MCF 10A (cell line): Measurements from ENCODE around the gene ARMC9. TPM values are rescaled to one million over a fixed set of nuclear protein-coding genes. Genes with fewer than 3 reads are reported as not detected.

Experiments used
- BruUV-seq: library from RNA; stranded (reverse); fragments of 400-500 nt; replicated peaks from 2 replicates; lab custom pipeline; 2021; lab: Mats Ljungman, UMichigan
- CTCF ChIA-PET: fragments of 300-600 bp; sonication (Branson Sonifier 250); formaldehyde crosslinking; extraction: SDS; loops from one replicate; lab custom pipeline; 2021; ENCODE audit warnings: antibody characterized with exemption, inconsistent platforms; lab: Yijun Ruan, JAX
- POLR2A ChIA-PET: fragments of 300-600, 350-650 bp; sonication (Branson Sonifier 250); formaldehyde crosslinking; extraction: SDS; loops from one replicate; lab custom pipeline; 2020; ENCODE audit warnings: antibody characterized with exemption, inconsistent platforms; lab: Yijun Ruan, JAX
- DNase-seq: peaks from one replicate; pipeline ENCODE4 v3.0.0-alpha.2; 2018; ENCODE audit not compliant: unreplicated experiment
- H3K27ac Mint-ChIP-seq: one replicate; pipeline ENCODE4 v1.8.0; 2022; ENCODE audit warnings: mild to moderate bottlenecking, low read depth, mixed read lengths; ENCODE audit not compliant: unreplicated experiment
- H3K27me3 Mint-ChIP-seq: one replicate; pipeline ENCODE4 v1.8.0; 2022; ENCODE audit warnings: mixed read lengths; ENCODE audit not compliant: insufficient read depth, unreplicated experiment
- H3K36me3 Mint-ChIP-seq: one replicate; pipeline ENCODE4 v1.8.0; 2022; ENCODE audit warnings: mild to moderate bottlenecking, moderate library complexity, mixed read lengths; ENCODE audit not compliant: insufficient read depth, unreplicated experiment
- H3K4me1 Mint-ChIP-seq: one replicate; pipeline ENCODE4 v1.8.0; 2022; ENCODE audit warnings: mixed read lengths; ENCODE audit not compliant: insufficient read depth, unreplicated experiment
- H3K4me3 Mint-ChIP-seq: one replicate; pipeline ENCODE4 v1.8.0; 2022; ENCODE audit warnings: mild to moderate bottlenecking, moderate library complexity, mixed read lengths; ENCODE audit not compliant: unreplicated experiment
- H3K9me3 Mint-ChIP-seq: one replicate; pipeline ENCODE4 v1.8.0; 2022; ENCODE audit warnings: mixed read lengths; ENCODE audit not compliant: unreplicated experiment
- intact Hi-C: fragments of 100-400 bp; cut with micrococcal nuclease; formaldehyde crosslinking; loops from 2 replicates; pipeline ENCODE4 v1.14.1; 2022
- total RNA-seq: library from RNA; stranded (reverse); gene quantifications from 2 replicates; pipeline ENCODE4 v1.2.3, GENCODE V29; 2022
- TF ChIP-seq, protein P1 (sequence below): fragments of 200-600 bp; IDR thresholded peaks from one replicate; pipeline ENCODE4 v1.8.0; 2022; ENCODE audit warnings: antibody characterized with exemption, mild to moderate bottlenecking; ENCODE audit not compliant: unreplicated experiment

Gene ARMC9
- total RNA-seq, 1 experiment from 2014 or later = 16.5 TPM

DNA sequence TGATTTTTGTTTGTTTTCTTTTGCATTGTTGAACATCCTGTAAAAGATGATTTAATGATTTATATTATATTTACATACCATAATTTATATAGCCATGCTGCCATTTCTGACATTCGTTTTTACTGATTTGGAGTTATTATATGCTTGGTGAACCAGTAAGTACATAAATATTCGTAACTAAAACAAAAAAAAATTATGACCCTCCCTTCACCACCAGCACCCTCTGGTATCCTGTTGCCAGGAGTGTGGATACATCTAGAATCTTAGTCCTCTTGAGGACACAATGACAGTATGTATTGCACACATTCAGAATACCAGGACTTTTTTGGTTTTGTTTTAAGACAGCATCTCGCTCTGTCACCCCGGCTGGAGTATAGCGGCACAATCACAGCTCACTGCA, 153.2 kb downstream of the ARMC9 start:
- Mint-ChIP-seq H3K4me3 (no peak overlapping the region), H3K36me3 (peaks cover 6% of the 10 kb centered on the region), H3K4me1 (peaks cover 9% of the 10 kb centered on the region), H3K27me3 (no peaks in the 10 kb centered on the region), H3K9me3 (no peaks in the 10 kb centered on the region), H3K27ac (no peak overlapping the region)
- TF ChIP-seq, protein P1, sequence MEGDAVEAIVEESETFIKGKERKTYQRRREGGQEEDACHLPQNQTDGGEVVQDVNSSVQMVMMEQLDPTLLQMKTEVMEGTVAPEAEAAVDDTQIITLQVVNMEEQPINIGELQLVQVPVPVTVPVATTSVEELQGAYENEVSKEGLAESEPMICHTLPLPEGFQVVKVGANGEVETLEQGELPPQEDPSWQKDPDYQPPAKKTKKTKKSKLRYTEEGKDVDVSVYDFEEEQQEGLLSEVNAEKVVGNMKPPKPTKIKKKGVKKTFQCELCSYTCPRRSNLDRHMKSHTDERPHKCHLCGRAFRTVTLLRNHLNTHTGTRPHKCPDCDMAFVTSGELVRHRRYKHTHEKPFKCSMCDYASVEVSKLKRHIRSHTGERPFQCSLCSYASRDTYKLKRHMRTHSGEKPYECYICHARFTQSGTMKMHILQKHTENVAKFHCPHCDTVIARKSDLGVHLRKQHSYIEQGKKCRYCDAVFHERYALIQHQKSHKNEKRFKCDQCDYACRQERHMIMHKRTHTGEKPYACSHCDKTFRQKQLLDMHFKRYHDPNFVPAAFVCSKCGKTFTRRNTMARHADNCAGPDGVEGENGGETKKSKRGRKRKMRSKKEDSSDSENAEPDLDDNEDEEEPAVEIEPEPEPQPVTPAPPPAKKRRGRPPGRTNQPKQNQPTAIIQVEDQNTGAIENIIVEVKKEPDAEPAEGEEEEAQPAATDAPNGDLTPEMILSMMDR = no peak
- POLR2A ChIA-PET = no interaction called here
- CTCF ChIA-PET = no interaction called here
- intact Hi-C loops = no loop called here
- DNase-seq = no peak
- BruUV-seq = no TSS peak

DNA sequence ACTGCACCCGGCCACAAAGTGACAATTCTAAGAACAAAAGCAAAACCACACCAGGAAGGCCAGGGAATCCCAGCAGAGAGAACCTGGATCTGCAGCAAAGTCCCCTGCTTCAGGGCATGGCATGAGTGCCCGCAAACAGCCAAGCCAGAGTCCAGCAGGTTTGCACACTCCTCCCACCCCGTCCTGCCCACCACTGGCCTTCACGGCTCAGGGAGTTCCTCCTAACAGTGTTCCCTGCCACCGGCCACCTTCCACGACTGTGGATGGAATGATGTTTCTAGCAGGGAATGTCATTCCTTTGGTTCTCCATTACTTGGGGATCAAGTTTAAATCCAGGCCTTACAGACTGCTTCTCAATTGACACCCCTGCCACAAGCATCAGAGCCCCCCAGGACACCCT, 155.0 kb downstream of the ARMC9 start:
- POLR2A ChIA-PET = no interaction called here
- Mint-ChIP-seq H3K36me3 (peaks cover 6% of the 10 kb centered on the region), H3K27me3 (no peaks in the 10 kb centered on the region), H3K9me3 (no peaks in the 10 kb centered on the region), H3K27ac (no peak overlapping the region), H3K4me1 (peaks cover 2% of the 10 kb centered on the region), H3K4me3 (no peak overlapping the region)
- DNase-seq = no peak
- TF ChIP-seq, protein P1 = no peak
- CTCF ChIA-PET = no interaction called here
- BruUV-seq = no TSS peak
- intact Hi-C loops = no loop called here

DNA sequence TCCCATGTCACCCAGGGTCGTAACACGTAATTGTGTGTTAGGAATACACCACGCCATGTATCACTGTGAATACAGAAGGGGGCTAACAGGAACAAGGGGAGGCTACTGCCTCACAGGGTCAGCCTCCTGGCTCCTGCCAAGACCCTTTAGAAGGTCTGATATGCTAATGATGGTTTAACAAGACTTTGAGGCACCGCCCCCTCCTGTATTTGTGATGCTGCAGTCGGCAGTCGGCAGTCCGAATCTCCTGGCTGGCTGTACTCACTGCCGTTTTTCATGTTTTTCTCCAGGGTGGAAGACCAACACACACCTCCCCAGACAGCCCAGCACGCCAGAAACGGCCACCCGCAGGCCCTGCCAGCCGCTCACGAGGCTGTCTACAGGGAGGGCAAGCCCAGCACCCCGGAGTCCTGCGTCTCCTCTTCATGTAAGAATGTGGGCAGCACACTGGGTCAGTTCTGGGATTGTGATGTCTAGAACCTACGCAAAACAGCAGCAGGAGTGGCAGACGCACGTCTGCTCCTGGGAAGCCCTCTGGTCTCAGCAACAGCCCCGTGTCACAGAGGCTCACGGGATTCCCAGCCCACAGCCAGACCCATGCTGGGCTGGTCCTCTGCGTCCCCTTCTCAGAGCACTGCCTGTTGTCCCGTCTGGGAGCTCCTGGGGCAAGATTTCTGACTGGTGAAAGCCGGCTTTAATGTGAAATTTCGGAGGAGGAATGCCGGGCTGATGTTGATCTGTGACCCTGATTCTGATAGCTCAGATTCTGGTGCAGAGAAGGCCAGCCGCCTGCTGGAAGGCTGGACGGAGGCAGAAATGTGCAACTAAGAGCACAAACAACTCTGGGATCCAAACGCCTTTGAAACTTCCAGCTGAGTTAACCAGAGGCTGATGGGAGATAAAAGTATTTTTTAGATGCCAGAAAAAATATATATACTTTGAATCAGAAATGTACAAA, 157.4 kb downstream of the ARMC9 start:
- Mint-ChIP-seq H3K9me3 (no peaks in the 10 kb centered on the region), H3K27ac (no peak overlapping the region), H3K36me3 (peaks cover 7% of the 10 kb centered on the region), H3K4me3 (no peak overlapping the region), H3K27me3 (no peaks in the 10 kb centered on the region), H3K4me1 (no peaks in the 10 kb centered on the region)
- ChIA-PET CTCF (no interaction called here), POLR2A (interaction anchor here (1.2 kb wide), 1 partner anchor 9 kb away, joined by 6 read pairs; no protein-coding TSS in a partner anchor)
- TF ChIP-seq, protein P1 = no peak
- intact Hi-C loops = no loop called here
- no peak for DNase-seq
- no TSS peak for BruUV-seq

GRCh38 chr2:231356466-231356844, 158.0 kb downstream of the ARMC9 start:
- intact Hi-C loops = no loop called here
- Mint-ChIP-seq H3K27me3 (no peaks in the 10 kb centered on the region), H3K4me1 (no peaks in the 10 kb centered on the region), H3K36me3 (peaks cover 12% of the 10 kb centered on the region), H3K27ac (no peak overlapping the region), H3K4me3 (no peak overlapping the region), H3K9me3 (no peaks in the 10 kb centered on the region)
- DNase-seq = no peak
- ChIA-PET CTCF (no interaction called here), POLR2A (interaction anchor here (1.2 kb wide), 1 partner anchor 10 kb away, joined by 6 read pairs; no protein-coding TSS in a partner anchor)
- TF ChIP-seq, protein P1 = no peak
- BruUV-seq = no TSS peak
